Heart left ventricle (tissue), 13 donors: ENCODE results near the gene ETV7.

ENCODE experiments used
- POLR2A ChIP-seq, 2 donors: fragments of 450-650 bp; IDR thresholded peaks; one replicate each; pipeline ENCODE4 v1.6.1; 2017; ENCODE audit warnings: antibody characterized with exemption in 2 of 2, mild to moderate bottlenecking in 2 of 2, moderate library complexity in 2 of 2
- TF ChIP-seq, protein P1 (sequence below), 12 donors: fragments of 200-600 bp; sonication (generic) in 4 of 12; IDR thresholded peaks; one replicate each; pipeline versions ENCODE4 v1.5.0 to v1.8.0; 2018 to 2022; ENCODE audit warnings: antibody characterized with exemption in 12 of 12, mild to moderate bottlenecking in 5 of 12
- donor health status: ischemic (EF 13 %, LVEDD 7.1; RV severe dilation, severe dysfunction).
- donor health status: DM: no; HTN: yes; CAD: no.
- donor health status: DM: no; HTN: no; CAD: no.
- donor health status: ischemic (EF 25% LVEDD 6.9; RV normal size, moderate dysfunction).
- donor health status: ischemic (EF 25% LVEDD 5.7; RV mildly dilated, moderate dysfunction).
- donor health status: ischemic (EF 35%, LVEDD 5.7; RV mildly dilated, moderate dysfunction).
- donor health status: nonischemic (EF 11% LVEDD 7.7; RV severe dilation, severe dysfunction).
- donor health status: DM: yes; HTN: yes; CAD: no.
- donor health status: PGD.
- donor health status: ischemic (EF 29% LVEDD 5.4; RV normal size, mild dysfunction).
- donor health status: nonischemic (EF 23%, LVEDD 6.1; RV moderate dilation, normal function).

DNA sequence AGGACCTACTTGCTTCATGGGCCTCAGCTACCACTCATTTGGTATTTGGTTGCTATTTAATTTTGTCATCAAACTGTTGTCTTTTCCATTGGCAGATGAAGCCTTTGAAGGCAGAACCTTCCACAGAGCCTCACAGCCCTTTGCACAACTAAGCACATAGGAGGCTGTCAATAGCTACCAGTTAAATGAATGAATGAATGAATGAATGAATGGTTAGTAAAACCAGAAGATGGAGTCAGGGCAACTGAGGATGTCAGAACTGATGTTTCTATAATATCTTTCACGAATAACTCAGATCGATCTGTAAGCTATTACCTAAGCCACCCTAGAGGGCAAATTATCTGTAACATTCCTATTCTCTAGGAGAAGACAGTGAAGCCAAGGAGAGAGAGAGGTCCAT lies 69.8 kb downstream of the ETV7 start:
- TF ChIP-seq, protein P1, sequence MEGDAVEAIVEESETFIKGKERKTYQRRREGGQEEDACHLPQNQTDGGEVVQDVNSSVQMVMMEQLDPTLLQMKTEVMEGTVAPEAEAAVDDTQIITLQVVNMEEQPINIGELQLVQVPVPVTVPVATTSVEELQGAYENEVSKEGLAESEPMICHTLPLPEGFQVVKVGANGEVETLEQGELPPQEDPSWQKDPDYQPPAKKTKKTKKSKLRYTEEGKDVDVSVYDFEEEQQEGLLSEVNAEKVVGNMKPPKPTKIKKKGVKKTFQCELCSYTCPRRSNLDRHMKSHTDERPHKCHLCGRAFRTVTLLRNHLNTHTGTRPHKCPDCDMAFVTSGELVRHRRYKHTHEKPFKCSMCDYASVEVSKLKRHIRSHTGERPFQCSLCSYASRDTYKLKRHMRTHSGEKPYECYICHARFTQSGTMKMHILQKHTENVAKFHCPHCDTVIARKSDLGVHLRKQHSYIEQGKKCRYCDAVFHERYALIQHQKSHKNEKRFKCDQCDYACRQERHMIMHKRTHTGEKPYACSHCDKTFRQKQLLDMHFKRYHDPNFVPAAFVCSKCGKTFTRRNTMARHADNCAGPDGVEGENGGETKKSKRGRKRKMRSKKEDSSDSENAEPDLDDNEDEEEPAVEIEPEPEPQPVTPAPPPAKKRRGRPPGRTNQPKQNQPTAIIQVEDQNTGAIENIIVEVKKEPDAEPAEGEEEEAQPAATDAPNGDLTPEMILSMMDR (IDR thresholded peaks at IDR 0.05), result no peak
- no peak for TF ChIP-seq POLR2A (IDR thresholded peaks at IDR 0.05)
